Left ventricle myocardium inferior (tissue), 1 donor: ENCODE data around the gene FLT3LG. TPM values are rescaled to one million over a fixed set of nuclear protein-coding genes. Genes with fewer than 3 reads are reported as not detected.
A peak's percentile ranks its signal among the peaks of the same experiment; 100 is the strongest.

Source experiments
- DNase-seq: peaks from one replicate; pipeline ENCODE4 v3.0.0-alpha.2; 2020
- H3K27ac ChIP-seq: fragments of 200-600 bp; replicated peaks from 2 replicates; pipeline ENCODE4 v1.8.0; 2021
- H3K27me3 ChIP-seq: fragments of 200-600 bp; 2 replicates; pipeline ENCODE4 v1.8.0; 2021; ENCODE audit warnings: low read depth
- H3K36me3 ChIP-seq: fragments of 200-600 bp; 2 replicates; pipeline ENCODE4 v1.8.0; 2021
- H3K4me1 ChIP-seq: fragments of 200-600 bp; 2 replicates; pipeline ENCODE4 v1.8.0; 2021
- H3K4me3 ChIP-seq: fragments of 200-600 bp; 2 replicates; pipeline ENCODE4 v1.8.0; 2021; ENCODE audit warnings: mild to moderate bottlenecking, moderate library complexity
- H3K9me3 ChIP-seq: fragments of 200-600 bp; replicated peaks from 2 replicates; pipeline ENCODE4 v1.8.0; 2021
- CTCF ChIP-seq: fragments of 200-600 bp; IDR thresholded peaks from 2 replicates; pipeline ENCODE4 v1.8.0; 2021; ENCODE audit warnings: antibody characterized with exemption, mild to moderate bottlenecking, borderline replicate concordance
- intact Hi-C: fragments of 100-400 bp; cut with micrococcal nuclease; formaldehyde crosslinking; loops from one replicate; pipeline ENCODE4 v1.11.0; 2022
- total RNA-seq: library from RNA; stranded (reverse); fragmentation: NEBNext Ultra II Directional; extraction: Animal tissue kit (Norgen Biotek cat#: 25700); gene quantifications from one replicate; pipeline ENCODE4 v1.2.1, GENCODE V29; 2021
- donor health status: DM: no; HTN: yes; CAD: no; lungs with severe emphysema.

The FLT3LG gene
- total RNA-seq, 1 donor from 2014 or later, result 3.1 TPM

- peaks cover 20% of the 10 kb centered on the region for H3K36me3 ChIP-seq
- no peaks in the 10 kb centered on the region for H3K9me3 ChIP-seq
- no peak for TF ChIP-seq CTCF
- H3K27ac ChIP-seq, result peak overlapping the region; percentile 19
- no peak overlapping the region for H3K4me3 ChIP-seq
- no peaks in the 10 kb centered on the region for H3K27me3 ChIP-seq
- peak; percentile 45 for DNase-seq
- peaks cover 35% of the 10 kb centered on the region for H3K4me1 ChIP-seq
- intact Hi-C loops, result loop anchor here (10.0 kb wide), 1 partner anchor 53 kb away; no protein-coding TSS in a partner anchor
These were observed 26.3 kb upstream of the FLT3LG start for GRCh38 chr19:49447485-49448431.

GRCh38 chr19:49448432-49448786 lies 25.6 kb upstream of the FLT3LG start:
- H3K27me3 ChIP-seq, result no peaks in the 10 kb centered on the region
- peaks cover 20% of the 10 kb centered on the region for H3K36me3 ChIP-seq
- H3K4me3 ChIP-seq, result no peak overlapping the region
- no peaks in the 10 kb centered on the region for H3K9me3 ChIP-seq
- no peak for TF ChIP-seq CTCF
- peaks cover 35% of the 10 kb centered on the region for H3K4me1 ChIP-seq
- intact Hi-C loops, result loop anchor here (10.0 kb wide), 1 partner anchor 54 kb away; no protein-coding TSS in a partner anchor
- no peak for DNase-seq
- H3K27ac ChIP-seq, result no peak overlapping the region

GRCh38 chr19:49450405-49450804 lies 23.6 kb upstream of the FLT3LG start:
- Histone ChIP-seq H3K4me3 (peak overlapping the region; percentile 70), H3K36me3 (peaks cover 20% of the 10 kb centered on the region), H3K27me3 (no peaks in the 10 kb centered on the region), H3K9me3 (no peaks in the 10 kb centered on the region), H3K27ac (no peak overlapping the region), H3K4me1 (peaks cover 42% of the 10 kb centered on the region)
- intact Hi-C loops, result no loop called here
- no peak for TF ChIP-seq CTCF
- no peak for DNase-seq

- Histone ChIP-seq H3K9me3 (no peaks in the 10 kb centered on the region), H3K27ac (peak within 1 kb of the TSS; percentile 99), H3K4me3 (peak within 1 kb of the TSS; percentile 70), H3K36me3 (peaks cover 20% of the 10 kb centered on the region), H3K4me1 (peaks cover 46% of the 10 kb centered on the region), H3K27me3 (no peaks in the 10 kb centered on the region)
- DNase-seq, result peak; percentile 96
- peak; percentile 46 for TF ChIP-seq CTCF
- intact Hi-C loops, result no loop called here
These were observed 22.4 kb upstream of the FLT3LG start, which contains the start of gene PIH1D1 for GRCh38 chr19:49451430-49452181. Gene PIH1D1, minus strand, starts transcription at chr19:49451814. Its CDS starts 240 bp downstream, at chr19:49451574.

- peak; percentile 98 for DNase-seq
- H3K4me3 ChIP-seq, result peak within 1 kb of the TSS; percentile 70
- H3K36me3 ChIP-seq, result peaks cover 11% of the 10 kb centered on the region
- H3K27ac ChIP-seq, result peak within 1 kb of the TSS; percentile 99
- no peak for TF ChIP-seq CTCF
- no peaks in the 10 kb centered on the region for H3K27me3 ChIP-seq
- H3K4me1 ChIP-seq, result peaks cover 54% of the 10 kb centered on the region
- no peaks in the 10 kb centered on the region for H3K9me3 ChIP-seq
- intact Hi-C loops, result no loop called here
These were observed 20.8 kb upstream of the FLT3LG start, which contains the start of gene ALDH16A1 for GRCh38 chr19:49453013-49453756. Gene ALDH16A1, plus strand, starts transcription at chr19:49453225. Its CDS starts 107 bp downstream, at chr19:49453332.
